Measurements from ENCODE around the gene MMS22L.

MMS22L gene

GRCh38 chr6:97292671-97293070, 9.7 kb upstream of the MMS22L start:
- Histone ChIP-seq H3K9ac (ENCODE audit: low read length) (no peak overlapping the region), H3K27ac (ENCODE audit: low read depth, low read length) (no peak overlapping the region), H3K9me3 (ENCODE audit: insufficient read depth, low read length) (peaks cover 6% of the 10 kb centered on the region; the same call in 1 of the 2 replicates), H4K20me1 (ENCODE audit: low read depth, low read length) (no peaks in the 10 kb centered on the region), H3K4me3 (ENCODE audit: insufficient read depth, low read length, poor library complexity, severe bottlenecking) (no peak overlapping the region), H3K36me3 (ENCODE audit: low read length) (no peaks in the 10 kb centered on the region), H3K4me2 (ENCODE audit: low read depth, low read length, poor library complexity, severe bottlenecking) (no peak overlapping the region), H2AFZ (ENCODE audit: low read depth, low read length, severe bottlenecking) (no peak overlapping the region), H3K27me3 (ENCODE audit: low read length) (no peaks in the 10 kb centered on the region), H3K9me2 (replicated peaks; ENCODE audit: insufficient read depth, low read length) (no peaks in the 10 kb centered on the region), H3F3A (ENCODE audit: insufficient read depth) (no peaks in the 10 kb centered on the region), H3K79me2 (ENCODE audit: insufficient read depth, low read length) (no peaks in the 10 kb centered on the region)
- TF ChIP-seq, protein P1, sequence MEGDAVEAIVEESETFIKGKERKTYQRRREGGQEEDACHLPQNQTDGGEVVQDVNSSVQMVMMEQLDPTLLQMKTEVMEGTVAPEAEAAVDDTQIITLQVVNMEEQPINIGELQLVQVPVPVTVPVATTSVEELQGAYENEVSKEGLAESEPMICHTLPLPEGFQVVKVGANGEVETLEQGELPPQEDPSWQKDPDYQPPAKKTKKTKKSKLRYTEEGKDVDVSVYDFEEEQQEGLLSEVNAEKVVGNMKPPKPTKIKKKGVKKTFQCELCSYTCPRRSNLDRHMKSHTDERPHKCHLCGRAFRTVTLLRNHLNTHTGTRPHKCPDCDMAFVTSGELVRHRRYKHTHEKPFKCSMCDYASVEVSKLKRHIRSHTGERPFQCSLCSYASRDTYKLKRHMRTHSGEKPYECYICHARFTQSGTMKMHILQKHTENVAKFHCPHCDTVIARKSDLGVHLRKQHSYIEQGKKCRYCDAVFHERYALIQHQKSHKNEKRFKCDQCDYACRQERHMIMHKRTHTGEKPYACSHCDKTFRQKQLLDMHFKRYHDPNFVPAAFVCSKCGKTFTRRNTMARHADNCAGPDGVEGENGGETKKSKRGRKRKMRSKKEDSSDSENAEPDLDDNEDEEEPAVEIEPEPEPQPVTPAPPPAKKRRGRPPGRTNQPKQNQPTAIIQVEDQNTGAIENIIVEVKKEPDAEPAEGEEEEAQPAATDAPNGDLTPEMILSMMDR (IDR thresholded peaks at IDR 0.05; ENCODE audit: insufficient read depth, low read length, poor library complexity, severe bottlenecking): no peak
- TF ChIP-seq EZH2phosphoT487 (conservative IDR thresholded peaks at IDR 0.05; ENCODE audit: low read length): no peak

DNA sequence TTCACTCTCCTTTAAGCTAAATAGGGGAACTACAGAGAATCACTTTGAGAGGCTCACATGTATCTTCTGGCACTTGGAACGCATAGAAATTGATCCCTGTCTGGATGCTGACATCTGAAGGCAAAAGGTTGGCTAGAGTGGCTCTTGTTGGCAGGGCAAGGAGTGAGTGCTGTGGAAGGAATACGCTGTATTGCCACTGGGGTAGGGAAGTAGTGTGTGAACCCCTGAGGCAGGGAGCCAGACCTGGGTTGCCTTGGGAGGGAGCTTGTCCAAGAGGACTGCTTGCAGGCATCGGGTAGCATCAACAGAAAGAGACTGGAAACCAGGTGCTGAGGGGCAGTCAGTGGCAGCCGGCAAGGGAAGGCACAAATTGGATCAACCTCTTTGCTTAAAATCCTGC, 8.9 kb upstream of the MMS22L start:
- Histone ChIP-seq H3K27me3 (ENCODE audit: low read length) (no peaks in the 10 kb centered on the region), H3K79me2 (ENCODE audit: insufficient read depth, low read length) (no peaks in the 10 kb centered on the region), H3K4me3 (ENCODE audit: insufficient read depth, low read length, poor library complexity, severe bottlenecking) (no peak overlapping the region), H3F3A (ENCODE audit: insufficient read depth) (no peaks in the 10 kb centered on the region), H3K4me2 (ENCODE audit: low read depth, low read length, poor library complexity, severe bottlenecking) (no peak overlapping the region), H3K36me3 (ENCODE audit: low read length) (no peaks in the 10 kb centered on the region), H3K9me3 (ENCODE audit: insufficient read depth, low read length) (peaks cover 6% of the 10 kb centered on the region; the same call in 1 of the 2 replicates), H3K27ac (ENCODE audit: low read depth, low read length) (no peak overlapping the region), H4K20me1 (ENCODE audit: low read depth, low read length) (no peaks in the 10 kb centered on the region), H3K9me2 (replicated peaks; ENCODE audit: insufficient read depth, low read length) (no peaks in the 10 kb centered on the region), H3K9ac (ENCODE audit: low read length) (no peak overlapping the region), H2AFZ (ENCODE audit: low read depth, low read length, severe bottlenecking) (no peak overlapping the region)
- TF ChIP-seq, protein P1 (IDR thresholded peaks at IDR 0.05; ENCODE audit: insufficient read depth, low read length, poor library complexity, severe bottlenecking): no peak
- TF ChIP-seq EZH2phosphoT487 (conservative IDR thresholded peaks at IDR 0.05; ENCODE audit: low read length): no peak

- Histone ChIP-seq H4K20me1 (ENCODE audit: low read depth, low read length) (no peaks in the 10 kb centered on the region), H3K27me3 (ENCODE audit: low read length) (no peaks in the 10 kb centered on the region), H3K27ac (ENCODE audit: low read depth, low read length) (no peak overlapping the region), H3K79me2 (ENCODE audit: insufficient read depth, low read length) (no peaks in the 10 kb centered on the region), H3K9me2 (replicated peaks; ENCODE audit: insufficient read depth, low read length) (no peaks in the 10 kb centered on the region), H3F3A (ENCODE audit: insufficient read depth) (no peaks in the 10 kb centered on the region), H3K9ac (ENCODE audit: low read length) (no peak overlapping the region), H3K4me2 (ENCODE audit: low read depth, low read length, poor library complexity, severe bottlenecking) (no peak overlapping the region), H2AFZ (ENCODE audit: low read depth, low read length, severe bottlenecking) (no peak overlapping the region), H3K9me3 (ENCODE audit: insufficient read depth, low read length) (peaks cover 6% of the 10 kb centered on the region; the same call in 1 of the 2 replicates), H3K36me3 (ENCODE audit: low read length) (no peaks in the 10 kb centered on the region), H3K4me3 (ENCODE audit: insufficient read depth, low read length, poor library complexity, severe bottlenecking) (no peak overlapping the region)
- TF ChIP-seq, protein P1 (IDR thresholded peaks at IDR 0.05; ENCODE audit: insufficient read depth, low read length, poor library complexity, severe bottlenecking): no peak
- TF ChIP-seq EZH2phosphoT487 (conservative IDR thresholded peaks at IDR 0.05; ENCODE audit: low read length): no peak
These were observed 6.3 kb upstream of the MMS22L start for GRCh38 chr6:97289332-97289731.

Data from SU-DHL-6 (cell line).